HG02973 (cell line): Measurements from ENCODE around the gene TPD52L1.
A peak's percentile ranks its signal among the peaks of the same experiment; 100 is the strongest.
"Not testable (repeated sequence)": the region's sequence is repeated elsewhere in the genome, so short reads cannot be mapped to it uniquely, and the experiment has no call there.

ENCODE experiments used
- ATAC-seq: cut with Tn5 transposase; IDR thresholded peaks from one replicate; pipeline ENCODE4 v1.9.1; 2021; ENCODE audit warnings: moderate library complexity; ENCODE audit not compliant: unreplicated experiment

TPD52L1 gene

DNA sequence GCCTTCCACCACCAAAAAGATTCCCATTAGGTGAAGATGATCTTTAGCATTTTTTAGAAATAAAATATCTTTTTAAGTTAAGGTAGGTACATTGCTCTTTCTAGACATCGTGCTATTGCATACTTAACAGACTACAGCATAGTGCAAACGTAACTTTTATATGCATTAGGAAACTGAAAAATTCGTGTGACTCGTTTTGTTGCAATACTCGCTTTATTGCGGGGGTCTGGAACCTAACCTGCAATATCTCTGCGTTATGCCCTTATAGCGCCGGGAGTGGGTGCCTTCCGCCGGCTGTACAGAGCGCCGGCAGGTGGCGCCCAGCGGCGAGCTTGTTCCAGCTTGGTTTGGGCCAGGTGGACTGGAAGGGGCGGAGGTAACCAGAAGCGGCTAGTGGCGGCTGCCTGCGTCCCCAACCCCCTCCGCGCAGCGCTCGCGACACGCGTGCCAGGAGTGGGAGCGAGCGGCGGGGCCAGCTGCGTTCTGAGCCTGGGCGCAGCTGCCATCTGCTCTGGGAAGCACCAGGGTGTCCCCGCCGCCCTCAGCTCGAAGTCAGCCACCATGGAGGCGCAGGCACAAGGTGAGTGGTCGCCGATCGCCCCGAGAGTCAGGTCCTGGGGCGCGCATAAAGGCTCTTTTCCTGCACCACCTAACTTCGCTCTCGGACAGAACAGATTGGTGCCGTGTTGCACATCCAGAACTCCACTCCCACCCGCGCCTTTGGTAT is at the start of gene TPD52L1:
Gene TPD52L1 (plus strand): TSS at position 383 of the 727 bp plus-strand sequence. CDS start 179 bp downstream, at position 562.
- ATAC-seq = peak; percentile 97

DNA sequence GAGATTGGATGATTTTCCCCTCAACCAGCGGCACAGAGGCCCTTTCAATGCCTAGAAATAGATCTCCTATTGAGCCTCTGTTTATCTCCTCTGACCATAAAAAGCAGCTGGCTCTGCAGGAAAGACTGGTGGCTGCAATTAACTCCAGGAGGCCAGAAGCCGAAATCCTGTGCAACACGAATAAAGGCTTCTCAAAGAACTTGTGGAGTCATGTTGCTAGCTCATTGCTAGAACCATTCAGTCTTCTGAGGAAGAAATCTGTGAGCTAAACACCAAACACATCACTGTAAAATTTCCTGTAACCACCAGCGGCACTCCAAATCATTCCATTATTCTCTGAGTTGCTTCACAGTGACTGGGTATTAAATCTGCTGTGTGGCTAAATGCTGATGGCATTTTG is 49.1 kb upstream of the TPD52L1 start:
- no peak for ATAC-seq

GRCh38 chr6:125107048-125107447 is 46.5 kb upstream of the TPD52L1 start:
- ATAC-seq = no peak

DNA sequence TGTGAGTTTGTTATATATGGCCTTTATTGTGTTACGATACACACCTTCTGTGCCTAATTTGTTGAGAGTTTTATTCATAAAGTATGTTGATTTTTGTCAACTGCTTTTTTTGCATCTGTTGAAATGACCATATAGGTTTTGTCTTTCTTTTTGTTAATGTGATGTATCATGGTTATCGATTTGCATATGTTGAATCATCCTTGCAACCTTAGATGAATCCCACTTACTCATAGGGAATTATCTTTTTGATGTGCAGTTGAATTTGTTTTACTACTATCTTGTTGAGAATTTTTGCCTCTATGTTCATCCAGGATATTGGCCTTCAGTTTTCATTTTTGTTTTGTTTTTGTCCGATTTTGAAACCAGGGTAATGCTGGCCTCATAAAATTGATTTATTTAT is 45.7 kb upstream of the TPD52L1 start:
- ATAC-seq = no peak

DNA sequence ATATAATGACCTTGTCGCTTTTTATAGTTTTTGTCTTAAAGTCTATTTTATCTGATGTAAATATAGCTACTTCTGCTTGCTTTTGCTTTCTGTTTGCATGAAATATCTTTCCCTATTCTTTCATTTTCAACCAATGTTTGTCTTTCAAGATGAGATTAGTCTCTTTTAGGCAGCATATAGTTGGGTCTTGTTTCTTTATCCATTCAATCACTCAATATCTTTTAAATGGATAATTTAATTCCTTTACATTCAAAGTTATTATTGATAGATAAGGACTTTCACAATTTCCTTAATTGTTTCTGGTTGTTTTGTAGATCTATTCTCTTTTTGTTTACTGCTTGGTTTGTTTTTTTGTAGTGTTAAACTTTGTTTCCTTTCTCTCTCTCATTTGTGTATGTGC is 43.5 kb upstream of the TPD52L1 start:
- no peak for ATAC-seq

DNA sequence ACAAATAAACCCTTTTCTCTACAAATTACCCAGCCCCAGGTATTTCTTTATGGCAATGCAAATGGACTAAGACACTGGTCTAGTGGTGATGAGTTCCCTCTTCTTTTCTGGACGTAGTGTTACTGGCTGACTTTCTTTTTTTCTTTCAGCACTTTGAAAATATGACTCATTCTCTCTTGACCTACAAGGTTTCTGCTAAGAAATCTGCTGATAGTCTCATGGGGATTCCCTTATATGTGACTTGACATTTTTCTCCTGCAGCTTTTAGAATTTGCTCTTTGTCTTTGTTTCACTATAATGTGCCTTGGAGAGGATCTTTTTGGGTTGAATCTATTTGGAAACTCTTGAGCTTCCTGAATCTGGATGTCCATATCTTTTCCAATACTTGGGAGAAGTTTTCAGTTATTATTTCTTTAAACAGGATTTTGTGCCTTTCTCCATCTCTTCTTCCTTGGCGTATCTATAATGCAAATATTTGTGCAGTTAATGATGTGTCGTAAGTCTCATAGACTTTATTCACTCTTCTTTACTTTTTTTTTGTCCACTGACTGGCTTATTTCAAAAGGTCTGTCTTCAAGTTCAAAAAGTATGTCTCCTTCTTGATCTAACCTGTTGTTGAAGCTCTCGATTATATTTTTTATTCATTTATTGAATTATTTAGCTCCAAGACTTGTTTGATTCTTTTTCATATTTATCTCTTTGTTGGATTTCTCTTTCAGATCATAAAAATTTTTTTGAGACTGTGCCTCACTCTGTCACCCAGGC is 42.2 kb upstream of the TPD52L1 start:
- no peak for ATAC-seq

DNA sequence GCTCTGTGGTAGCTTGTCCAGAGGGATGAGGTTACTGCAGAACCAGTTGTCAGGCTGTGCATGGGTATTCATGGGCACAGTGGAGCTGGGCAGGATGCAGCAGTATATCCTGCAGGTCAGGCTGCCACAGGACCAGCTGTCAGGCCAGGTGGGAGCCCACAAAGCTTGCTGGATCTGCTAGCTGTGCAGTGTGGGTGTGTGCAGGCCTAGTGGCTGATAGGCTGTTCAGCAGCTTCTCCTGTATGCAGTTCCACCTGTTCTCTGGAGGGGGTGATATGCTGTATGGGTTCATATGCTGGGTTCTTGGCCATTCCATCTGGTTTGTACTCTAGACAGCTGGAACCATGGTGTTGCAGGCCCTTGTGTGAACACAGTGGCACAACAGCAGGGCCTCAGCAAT is 40.6 kb upstream of the TPD52L1 start:
- no peak for ATAC-seq

GRCh38 chr6:125114248-125114858 is 39.2 kb upstream of the TPD52L1 start:
- no peak for ATAC-seq

DNA sequence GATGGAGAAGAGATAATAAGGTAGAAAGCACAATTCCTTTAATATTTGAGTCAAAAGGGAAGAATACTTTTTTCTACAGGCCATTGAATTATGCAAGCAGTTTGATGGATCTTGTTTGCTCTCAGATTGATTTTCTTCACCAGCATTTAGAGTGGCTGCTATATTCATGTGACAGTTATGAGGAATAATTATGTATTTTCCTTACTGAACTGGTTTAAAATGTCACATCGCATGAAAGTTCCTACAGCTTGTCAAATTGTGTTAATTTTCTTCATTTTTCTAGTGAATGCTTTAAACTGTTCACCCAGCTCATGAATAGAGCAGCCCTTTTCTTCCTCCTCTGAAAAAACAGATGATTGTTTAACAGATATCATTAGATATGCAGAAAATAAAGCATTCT is 37.4 kb upstream of the TPD52L1 start:
- ATAC-seq = no peak

DNA sequence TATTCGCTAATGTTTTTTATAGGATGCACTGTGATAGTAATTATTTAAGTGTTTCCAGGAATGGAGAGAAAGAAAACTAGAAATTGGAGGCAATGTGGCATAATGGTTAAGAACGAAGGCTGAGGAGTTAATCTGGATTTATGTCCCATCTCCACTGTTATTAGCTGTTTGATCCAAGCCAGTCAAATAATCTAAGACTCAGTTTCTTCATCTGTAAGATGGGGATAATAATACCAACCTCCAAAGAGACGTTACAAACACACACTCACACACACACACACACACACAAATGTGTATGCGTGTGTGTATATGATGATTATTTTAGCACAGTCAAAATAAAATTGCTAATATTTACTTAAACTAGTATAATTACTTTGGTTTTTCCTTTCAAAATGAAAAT is 36.9 kb upstream of the TPD52L1 start:
- ATAC-seq = no peak

DNA sequence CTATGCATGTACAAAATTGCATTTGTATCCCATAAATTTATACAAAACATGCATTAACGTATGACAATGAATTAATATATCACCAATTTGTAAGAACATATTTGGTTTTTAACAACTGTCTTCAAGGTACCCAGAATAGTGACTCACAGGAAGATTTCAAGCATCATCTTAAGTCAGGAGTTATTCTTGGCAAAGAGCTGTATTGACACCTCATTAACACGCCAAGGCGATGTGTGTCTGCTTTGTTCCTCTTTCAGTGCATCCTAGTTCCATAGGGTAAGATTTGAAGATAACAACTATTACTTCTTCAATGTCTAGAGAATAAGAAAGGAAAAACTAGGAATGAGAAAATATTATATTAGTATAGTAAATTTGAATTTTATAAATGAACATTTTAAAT is 35.8 kb upstream of the TPD52L1 start:
- no peak for ATAC-seq

GRCh38 chr6:125120054-125120590 is 33.5 kb upstream of the TPD52L1 start:
- ATAC-seq = no peak

DNA sequence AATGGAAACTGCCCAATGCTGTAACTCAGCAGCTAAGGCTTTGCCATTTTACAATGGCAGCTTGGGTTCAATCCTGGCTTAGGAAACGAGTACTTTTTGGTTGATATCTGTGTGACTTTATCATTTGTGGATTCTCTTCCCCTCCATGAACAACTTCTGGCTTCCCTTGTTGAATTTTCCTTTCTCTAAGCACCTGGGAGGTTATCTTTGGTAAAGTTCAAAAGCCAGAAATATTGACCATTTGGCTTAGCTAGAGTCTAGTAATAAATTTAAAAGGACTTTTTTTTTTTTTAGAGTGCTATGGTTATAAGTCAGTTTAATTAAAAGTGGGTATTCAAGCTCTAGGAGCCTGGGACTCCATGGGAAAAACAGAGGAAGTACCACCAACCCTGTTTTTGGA is 31.7 kb upstream of the TPD52L1 start:
- ATAC-seq = no peak

- ATAC-seq = no peak
Measured at GRCh38 chr6:125123051-125123450, 30.5 kb upstream of the TPD52L1 start.

- no peak for ATAC-seq
Measured at GRCh38 chr6:125123468-125124048, 30.0 kb upstream of the TPD52L1 start.

GRCh38 chr6:125124049-125124669 is 29.4 kb upstream of the TPD52L1 start:
- no peak for ATAC-seq

DNA sequence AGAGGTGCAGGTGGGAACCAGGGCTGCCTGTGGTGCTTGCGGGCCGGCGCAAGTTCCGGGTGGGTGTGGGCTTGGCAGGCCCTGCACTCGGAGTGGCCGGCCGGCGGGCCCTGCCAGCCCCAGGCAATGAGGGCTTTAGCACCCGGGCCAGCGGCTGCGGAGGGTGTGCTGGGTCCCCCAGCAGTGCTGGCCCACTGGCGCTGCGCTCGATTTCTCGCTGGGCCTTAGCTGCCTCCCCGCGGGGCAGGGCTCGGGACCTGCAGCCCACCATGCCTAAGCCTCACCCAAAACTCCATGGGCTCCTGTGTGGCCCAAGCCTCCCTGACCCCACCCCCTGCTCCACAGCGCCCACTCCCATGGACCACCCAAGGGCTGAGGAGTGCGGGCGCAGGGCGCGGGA is 27.7 kb upstream of the TPD52L1 start:
- ATAC-seq = not testable (repeated sequence)

GRCh38 chr6:125129354-125129753 is 24.2 kb upstream of the TPD52L1 start:
- no peak for ATAC-seq

GRCh38 chr6:125132058-125132457 is 21.5 kb upstream of the TPD52L1 start:
- no peak for ATAC-seq

DNA sequence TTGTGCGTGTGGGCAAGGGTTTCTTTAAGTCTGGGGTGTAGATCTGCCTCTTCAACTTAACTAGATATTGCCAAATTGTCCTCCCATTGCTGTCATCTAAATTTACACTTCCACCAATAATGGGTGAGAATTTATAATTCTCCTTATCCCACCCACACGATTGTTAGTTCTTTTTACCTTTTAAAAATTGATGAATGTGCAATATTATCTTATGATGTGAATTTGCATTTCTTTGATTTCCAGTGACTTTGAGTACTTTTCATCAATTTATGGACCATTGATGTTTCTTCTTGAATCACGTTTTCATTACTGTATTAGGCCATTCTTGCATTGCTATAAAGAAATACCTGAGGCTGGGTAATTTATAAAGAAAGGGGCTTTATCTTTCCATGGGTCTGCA is 17.2 kb upstream of the TPD52L1 start:
- ATAC-seq = no peak

- no peak for ATAC-seq
Measured at GRCh38 chr6:125138083-125138482, 15.5 kb upstream of the TPD52L1 start.
